HUDEP-2 (cell line): ENCODE data around the gene RNASEL.

ENCODE experiments used
- DNase-seq, 76 experiments: peaks; one replicate each; lab custom pipeline; 2025; ENCODE audit not compliant: unreplicated experiment in 76 of 76; lab: John Stamatoyannopoulos, UW

The RNASEL gene

GRCh38 chr1:182602935-182603645 lies 14.0 kb upstream of the RNASEL start:
- DNase-seq = peak in 44 of 76 experiments; percentile 14 to 77 (median 35)

GRCh38 chr1:182601913-182602312 lies 12.9 kb upstream of the RNASEL start:
- DNase-seq = no peak

GRCh38 chr1:182601416-182601786 lies 12.3 kb upstream of the RNASEL start:
- peak in 54 of 76 experiments; percentile 5 to 73 (median 46) for DNase-seq

- no peak for DNase-seq
These were observed 11.8 kb upstream of the RNASEL start for GRCh38 chr1:182600745-182601415.

- no peak for DNase-seq
These were observed 11.1 kb upstream of the RNASEL start for GRCh38 chr1:182600036-182600713.

GRCh38 chr1:182599339-182599738 lies 10.3 kb upstream of the RNASEL start:
- peak in 5 of 76 experiments; percentile 5 to 12 (median 8) for DNase-seq

GRCh38 chr1:182598296-182598695 lies 9.2 kb upstream of the RNASEL start:
- DNase-seq = no peak

GRCh38 chr1:182596934-182597333 lies 7.9 kb upstream of the RNASEL start:
- no peak for DNase-seq

- peak in 49 of 76 experiments; percentile 4 to 68 (median 36) for DNase-seq
These were observed 6.7 kb upstream of the RNASEL start for GRCh38 chr1:182595641-182596240.

- DNase-seq = no peak
These were observed 875 bp upstream of the RNASEL start for GRCh38 chr1:182589931-182590330.

- DNase-seq = no peak
These were observed 464 bp upstream of the RNASEL start for GRCh38 chr1:182589520-182589919.

GRCh38 chr1:182587666-182588499 lies 1.2 kb downstream of the RNASEL start:
- no peak for DNase-seq

GRCh38 chr1:182587093-182587492 lies 2.0 kb downstream of the RNASEL start:
- no peak for DNase-seq

GRCh38 chr1:182586380-182586779 lies 2.7 kb downstream of the RNASEL start:
- DNase-seq = no peak

GRCh38 chr1:182584746-182585145 lies 4.3 kb downstream of the RNASEL start:
- no peak for DNase-seq

- DNase-seq = no peak
These were observed 8.3 kb downstream of the RNASEL start for GRCh38 chr1:182580736-182581135.

- no peak for DNase-seq
These were observed 13.4 kb downstream of the RNASEL start for GRCh38 chr1:182575540-182576149.

- no peak for DNase-seq
These were observed 14.9 kb downstream of the RNASEL start for GRCh38 chr1:182574156-182574555.

- no peak for DNase-seq
These were observed 18.5 kb downstream of the RNASEL start for GRCh38 chr1:182570611-182570970.
